Measurements from ENCODE around the gene FHIT. TPM values are rescaled to one million over a fixed set of nuclear protein-coding genes. Genes with fewer than 3 reads are reported as not detected.

Gene FHIT
- total and polyA plus RNA-seq, 2 experiments from 2014 or later, result 9.7 to 16.2 TPM

GRCh38 chr3:60952055-60952454 is 299.2 kb downstream of the FHIT start:
- no peaks in the 10 kb centered on the region for H3K79me2 ChIP-seq
- no peak overlapping the region for H2AFZ ChIP-seq
- no peak overlapping the region for H3K27ac ChIP-seq
- no peak overlapping the region for H3K4me2 ChIP-seq
- H3K27me3 ChIP-seq, result no peaks in the 10 kb centered on the region
- no peak for TF ChIP-seq CTCF (IDR thresholded peaks at IDR 0.05; ENCODE audit: poor library complexity)
- no peak for TF ChIP-seq EZH2phosphoT487 (IDR thresholded peaks at IDR 0.05; ENCODE audit: low read depth, severe bottlenecking, unreplicated experiment)
- no peak for TF ChIP-seq EZH2 (IDR thresholded peaks at IDR 0.05; ENCODE audit: borderline replicate concordance)
- H4K20me1 ChIP-seq (ENCODE audit: insufficient read depth, poor library complexity, severe bottlenecking), result no peaks in the 10 kb centered on the region
- no peaks in the 10 kb centered on the region for H3K36me3 ChIP-seq (replicated peaks; ENCODE audit: insufficient read depth, low read depth)
- H3K4me3 ChIP-seq, result no peak overlapping the region
- 73% methylated on average over 5 of the region's 6 CpGs for WGBS (ENCODE audit: low lambda C conversion rate, missing lambda C conversion rate)
- H3K9me2 ChIP-seq (replicated peaks; ENCODE audit: insufficient read depth), result no peaks in the 10 kb centered on the region
- H3K4me1 ChIP-seq (ENCODE audit: insufficient read depth), result no peaks in the 10 kb centered on the region
- H3K9me3 ChIP-seq (ENCODE audit: low read depth), result no peaks in the 10 kb centered on the region
- DNase-seq (ENCODE audit: low spot score), result no peak

DNA sequence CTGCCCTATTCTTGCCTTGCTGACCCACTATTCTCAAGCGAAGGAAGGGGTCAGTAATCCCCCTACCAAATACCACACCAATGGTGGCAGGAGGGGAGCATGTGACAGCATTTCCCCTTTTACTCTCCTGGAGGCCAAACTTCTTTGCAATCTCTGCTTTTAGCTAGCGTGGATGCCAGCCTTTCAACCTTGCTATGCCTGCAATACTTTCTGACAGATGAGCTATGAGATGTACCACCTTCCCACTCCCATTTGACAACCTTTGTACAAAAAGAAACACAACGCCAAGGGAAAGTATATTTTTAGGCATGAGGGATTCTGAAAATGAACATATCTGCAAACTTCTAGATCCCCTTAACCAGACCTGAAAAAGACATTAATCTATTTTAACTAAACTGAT is 302.1 kb downstream of the FHIT start:
- no peaks in the 10 kb centered on the region for H3K4me1 ChIP-seq (ENCODE audit: insufficient read depth)
- H2AFZ ChIP-seq, result no peak overlapping the region
- no peak for TF ChIP-seq EZH2 (IDR thresholded peaks at IDR 0.05; ENCODE audit: borderline replicate concordance)
- TF ChIP-seq CTCF (IDR thresholded peaks at IDR 0.05; ENCODE audit: poor library complexity), result no peak
- no peak for TF ChIP-seq EZH2phosphoT487 (IDR thresholded peaks at IDR 0.05; ENCODE audit: low read depth, severe bottlenecking, unreplicated experiment)
- 77% methylated on average over 3 of the region's 3 CpGs for WGBS (ENCODE audit: low lambda C conversion rate, missing lambda C conversion rate)
- no peak for DNase-seq (ENCODE audit: low spot score)
- no peak overlapping the region for H3K4me3 ChIP-seq
- no peaks in the 10 kb centered on the region for H3K9me2 ChIP-seq (replicated peaks; ENCODE audit: insufficient read depth)
- H3K9me3 ChIP-seq (ENCODE audit: low read depth), result no peaks in the 10 kb centered on the region
- no peaks in the 10 kb centered on the region for H3K79me2 ChIP-seq
- H3K4me2 ChIP-seq, result no peak overlapping the region
- no peaks in the 10 kb centered on the region for H3K27me3 ChIP-seq
- no peaks in the 10 kb centered on the region for H3K36me3 ChIP-seq (replicated peaks; ENCODE audit: insufficient read depth, low read depth)
- H4K20me1 ChIP-seq (ENCODE audit: insufficient read depth, poor library complexity, severe bottlenecking), result no peaks in the 10 kb centered on the region
- H3K27ac ChIP-seq, result no peak overlapping the region

- no peak overlapping the region for H3K4me2 ChIP-seq
- no peak for TF ChIP-seq EZH2phosphoT487 (IDR thresholded peaks at IDR 0.05; ENCODE audit: low read depth, severe bottlenecking, unreplicated experiment)
- peak; percentile 35 for TF ChIP-seq CTCF (IDR thresholded peaks at IDR 0.05; ENCODE audit: poor library complexity)
- no peaks in the 10 kb centered on the region for H4K20me1 ChIP-seq (ENCODE audit: insufficient read depth, poor library complexity, severe bottlenecking)
- H3K9me3 ChIP-seq (ENCODE audit: low read depth), result no peaks in the 10 kb centered on the region
- no peak overlapping the region for H3K27ac ChIP-seq
- H3K4me1 ChIP-seq (ENCODE audit: insufficient read depth), result no peaks in the 10 kb centered on the region
- H3K27me3 ChIP-seq, result no peaks in the 10 kb centered on the region
- no peaks in the 10 kb centered on the region for H3K79me2 ChIP-seq
- H3K4me3 ChIP-seq, result no peak overlapping the region
- no peak overlapping the region for H2AFZ ChIP-seq
- H3K9me2 ChIP-seq (replicated peaks; ENCODE audit: insufficient read depth), result no peaks in the 10 kb centered on the region
- DNase-seq (ENCODE audit: low spot score), result no peak
- H3K36me3 ChIP-seq (replicated peaks; ENCODE audit: insufficient read depth, low read depth), result no peaks in the 10 kb centered on the region
These were observed 302.8 kb downstream of the FHIT start for GRCh38 chr3:60948488-60948887.

GRCh38 chr3:60935709-60936108 is 315.5 kb downstream of the FHIT start:
- Histone ChIP-seq H3K79me2 (no peaks in the 10 kb centered on the region), H4K20me1 (ENCODE audit: insufficient read depth, poor library complexity, severe bottlenecking) (no peaks in the 10 kb centered on the region), H3K4me2 (no peak overlapping the region), H3K9me2 (replicated peaks; ENCODE audit: insufficient read depth) (no peaks in the 10 kb centered on the region), H3K4me1 (ENCODE audit: insufficient read depth) (no peaks in the 10 kb centered on the region), H3K27ac (no peak overlapping the region), H3K36me3 (replicated peaks; ENCODE audit: insufficient read depth, low read depth) (no peaks in the 10 kb centered on the region), H3K4me3 (no peak overlapping the region), H3K9me3 (ENCODE audit: low read depth) (no peaks in the 10 kb centered on the region), H2AFZ (no peak overlapping the region), H3K27me3 (no peaks in the 10 kb centered on the region)
- no peak for DNase-seq (ENCODE audit: low spot score)
- TF ChIP-seq CTCF (IDR thresholded peaks at IDR 0.05; ENCODE audit: poor library complexity) (no peak), EZH2phosphoT487 (IDR thresholded peaks at IDR 0.05; ENCODE audit: low read depth, severe bottlenecking, unreplicated experiment) (no peak), EZH2 (IDR thresholded peaks at IDR 0.05; ENCODE audit: borderline replicate concordance) (no peak)
- WGBS (ENCODE audit: low lambda C conversion rate, missing lambda C conversion rate), result 88% methylated on average over 3 of the region's 3 CpGs

All from hepatocyte (in vitro differentiated cells).